Muscle of back (tissue), 13 donors: ENCODE data around the gene SLC38A2. TPM values are rescaled to one million over a fixed set of nuclear protein-coding genes. Genes with fewer than 3 reads are reported as not detected.

Experiments used
- DNase-seq, 3 donors: peaks; one replicate each; pipeline versions ENCODE4 v3.0.0 to v3.0.0-alpha.2; 2013
- long read RNA-seq, 9 donors: transcript quantifications; one replicate each; lab custom pipeline, GENCODE V29; 2026
- polyA plus RNA-seq, 10 donors: library from polyadenylated mRNA; unstranded; fragments of 120-200 nt; gene quantifications; one replicate each; pipeline ENCODE4 v1.2.1, GENCODE V29; 2013; ENCODE audit not compliant: insufficient read length in 10 of 10

The SLC38A2 gene
- 100 to 1,000 TPM in 7 of 10 donors, 10 to 100 TPM in 3; 84.3 to 139 (median 117) TPM for polyA plus RNA-seq
- long read RNA-seq, donor 1, full-length matches to known transcripts: 15 of 15 reads
- long read RNA-seq, donor 1, partial matches to known transcripts: 0 of 15 reads
- long read RNA-seq, donor 1, other reads (novel, unspliced or antisense): 0 of 15 reads
- long read RNA-seq, donor 2, full-length matches to known transcripts: 8 of 8 reads
- long read RNA-seq, donor 2, partial matches to known transcripts: 0 of 8 reads
- long read RNA-seq, donor 2, other reads (novel, unspliced or antisense): 0 of 8 reads
- long read RNA-seq, donor 3, partial matches to known transcripts: 0 of 1 reads
- long read RNA-seq, donor 3, other reads (novel, unspliced or antisense): 0 of 1 reads
- long read RNA-seq, donor 4, full-length matches to known transcripts: 5 of 5 reads
- long read RNA-seq, donor 4, partial matches to known transcripts: 0 of 5 reads
- long read RNA-seq, donor 4, other reads (novel, unspliced or antisense): 0 of 5 reads
- long read RNA-seq, donor 5, full-length matches to known transcripts: 24 of 24 reads
- long read RNA-seq, donor 5, partial matches to known transcripts: 0 of 24 reads
- long read RNA-seq, donor 5, other reads (novel, unspliced or antisense): 0 of 24 reads
- long read RNA-seq, donor 6, full-length matches to known transcripts: 11 of 11 reads
- long read RNA-seq, donor 6, partial matches to known transcripts: 0 of 11 reads
- long read RNA-seq, donor 6, other reads (novel, unspliced or antisense): 0 of 11 reads
- long read RNA-seq, donor 7, full-length matches to known transcripts: 6 of 6 reads
- long read RNA-seq, donor 7, partial matches to known transcripts: 0 of 6 reads
- long read RNA-seq, donor 7, other reads (novel, unspliced or antisense): 0 of 6 reads
- long read RNA-seq, donor 8, full-length matches to known transcripts: 8 of 8 reads
- long read RNA-seq, donor 8, partial matches to known transcripts: 0 of 8 reads
- long read RNA-seq, donor 8, other reads (novel, unspliced or antisense): 0 of 8 reads
- long read RNA-seq, donor 9, partial matches to known transcripts: 0 of 3 reads
- long read RNA-seq, donor 9, other reads (novel, unspliced or antisense): 0 of 3 reads

GRCh38 chr12:46372544-46373300 lies at the start of gene SLC38A2:
Gene SLC38A2, minus strand, starts transcription at chr12:46372773. Its CDS starts 1,480 bp downstream, at chr12:46371293.
- DNase-seq: peak; percentile 95 to 97 (median 96)

GRCh38 chr12:46419675-46420074 lies 47.1 kb upstream of the SLC38A2 start:
- no peak for DNase-seq

DNA sequence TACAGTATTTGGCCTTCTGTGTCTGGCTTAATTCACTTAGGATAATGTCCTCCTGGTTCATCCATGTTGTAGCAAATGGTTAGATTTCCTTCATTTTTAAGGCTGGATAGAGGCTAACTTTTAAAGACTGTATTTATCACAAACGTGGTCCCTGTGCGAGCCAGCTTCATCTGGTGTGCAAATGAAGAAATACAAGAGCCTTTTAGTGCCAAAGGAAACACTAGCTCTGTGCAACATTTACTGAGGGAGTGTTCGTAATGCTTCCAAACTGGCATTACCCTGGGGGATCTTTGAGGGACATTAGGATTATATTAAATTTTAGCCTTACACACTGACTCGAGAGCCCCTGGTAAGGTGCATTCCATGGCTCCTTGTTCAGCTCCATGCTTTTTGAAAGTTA lies 43.0 kb upstream of the SLC38A2 start:
- DNase-seq: no peak

- DNase-seq: no peak
Observed at GRCh38 chr12:46414591-46415268, 42.2 kb upstream of the SLC38A2 start.

DNA sequence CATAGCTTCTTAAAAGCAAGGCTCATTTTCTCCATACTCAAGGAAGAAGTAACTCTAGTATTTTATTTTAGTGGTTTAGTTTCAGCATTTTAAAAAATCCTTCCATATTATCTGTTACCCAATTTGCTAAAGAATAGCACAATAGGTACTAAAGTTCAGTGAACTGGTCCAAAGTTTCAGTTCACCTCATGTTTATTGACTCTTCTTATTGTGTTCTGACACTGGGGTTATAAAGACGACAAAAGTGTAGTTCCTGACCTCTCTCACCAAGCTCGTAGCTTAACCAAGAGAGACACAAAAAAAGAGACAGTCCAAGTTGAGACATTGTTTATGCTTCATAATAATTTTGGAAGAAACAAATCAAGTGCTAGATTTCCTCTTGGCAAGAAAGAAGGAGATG lies 40.8 kb upstream of the SLC38A2 start:
- no peak for DNase-seq

DNA sequence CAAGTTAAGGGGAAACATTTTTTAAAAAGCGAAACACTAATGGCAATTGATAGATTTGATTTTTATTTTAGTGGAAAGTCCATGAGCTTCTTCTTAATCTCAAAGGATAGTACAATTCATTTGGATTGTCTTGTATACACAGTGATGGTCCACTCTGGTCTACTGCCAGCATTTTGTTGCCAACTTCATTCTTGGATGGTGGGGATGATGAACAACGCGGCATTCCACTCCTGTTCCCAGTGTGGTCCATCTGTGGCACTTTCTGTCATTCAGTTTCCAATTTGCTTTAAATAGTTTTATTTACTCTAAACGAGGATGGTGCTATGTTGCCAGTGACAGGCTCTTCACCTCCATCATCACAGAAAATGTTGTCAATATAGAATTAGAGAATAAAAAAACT lies 40.3 kb upstream of the SLC38A2 start:
- no peak for DNase-seq

GRCh38 chr12:46410495-46410894 lies 37.9 kb upstream of the SLC38A2 start:
- DNase-seq: no peak

GRCh38 chr12:46409974-46410373 lies 37.4 kb upstream of the SLC38A2 start:
- DNase-seq: no peak

GRCh38 chr12:46409342-46409741 lies 36.8 kb upstream of the SLC38A2 start:
- no peak for DNase-seq

- DNase-seq: peak in 1 of 3 donors; percentile 51
Observed at GRCh38 chr12:46408441-46408840, 35.9 kb upstream of the SLC38A2 start.

GRCh38 chr12:46407361-46407760 lies 34.8 kb upstream of the SLC38A2 start:
- no peak for DNase-seq

DNA sequence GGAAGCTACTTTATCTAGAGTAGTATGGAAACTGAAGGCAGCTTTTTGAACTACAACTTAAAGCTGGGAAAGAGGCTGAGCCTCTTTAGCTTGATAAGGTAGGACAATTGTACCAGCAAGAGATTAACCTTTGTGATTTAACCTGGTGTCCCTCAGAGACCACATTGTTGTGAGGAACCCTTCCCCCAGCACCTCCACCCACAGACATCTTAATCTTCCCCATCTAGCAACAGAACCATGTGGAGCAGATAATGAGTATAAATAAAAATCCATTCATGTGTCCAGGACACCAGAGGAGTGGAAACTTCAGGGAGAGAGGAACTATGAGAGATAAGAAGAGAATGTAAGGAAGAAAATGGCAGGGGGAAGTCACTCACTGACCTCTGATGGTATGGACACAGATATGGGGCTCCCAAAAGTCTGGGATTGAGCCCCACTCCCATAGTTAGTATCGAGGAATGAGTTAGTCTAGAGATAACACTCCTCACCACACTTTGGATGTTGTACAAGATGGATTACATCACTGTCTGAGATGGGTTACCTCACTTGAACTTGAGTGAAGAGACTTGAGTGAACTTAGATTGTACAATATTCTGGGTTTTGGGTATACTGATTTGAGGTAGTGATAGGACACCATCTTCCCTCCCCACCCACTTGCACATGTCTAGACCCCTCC lies 33.9 kb upstream of the SLC38A2 start:
- no peak for DNase-seq

GRCh38 chr12:46404733-46405132 lies 32.2 kb upstream of the SLC38A2 start:
- DNase-seq: no peak

GRCh38 chr12:46404225-46404631 lies 31.7 kb upstream of the SLC38A2 start:
- peak in 1 of 3 donors; percentile 74 for DNase-seq

DNA sequence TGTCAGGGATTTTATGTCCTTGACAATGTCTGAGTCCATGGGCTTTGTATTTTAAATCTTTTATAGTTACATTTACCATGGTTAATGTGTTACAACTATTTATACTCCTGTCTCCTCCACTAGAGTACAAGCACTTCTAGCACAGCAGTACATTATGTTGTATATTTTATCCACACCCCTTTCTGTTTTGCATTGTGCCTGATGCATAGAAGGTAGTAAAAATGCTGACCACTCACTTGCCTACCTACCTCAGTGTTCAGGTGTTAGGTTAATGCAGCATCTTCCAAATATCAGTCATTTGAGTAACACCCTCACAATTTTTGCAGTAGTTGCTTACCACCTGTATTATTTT lies 31.1 kb upstream of the SLC38A2 start:
- no peak for DNase-seq

DNA sequence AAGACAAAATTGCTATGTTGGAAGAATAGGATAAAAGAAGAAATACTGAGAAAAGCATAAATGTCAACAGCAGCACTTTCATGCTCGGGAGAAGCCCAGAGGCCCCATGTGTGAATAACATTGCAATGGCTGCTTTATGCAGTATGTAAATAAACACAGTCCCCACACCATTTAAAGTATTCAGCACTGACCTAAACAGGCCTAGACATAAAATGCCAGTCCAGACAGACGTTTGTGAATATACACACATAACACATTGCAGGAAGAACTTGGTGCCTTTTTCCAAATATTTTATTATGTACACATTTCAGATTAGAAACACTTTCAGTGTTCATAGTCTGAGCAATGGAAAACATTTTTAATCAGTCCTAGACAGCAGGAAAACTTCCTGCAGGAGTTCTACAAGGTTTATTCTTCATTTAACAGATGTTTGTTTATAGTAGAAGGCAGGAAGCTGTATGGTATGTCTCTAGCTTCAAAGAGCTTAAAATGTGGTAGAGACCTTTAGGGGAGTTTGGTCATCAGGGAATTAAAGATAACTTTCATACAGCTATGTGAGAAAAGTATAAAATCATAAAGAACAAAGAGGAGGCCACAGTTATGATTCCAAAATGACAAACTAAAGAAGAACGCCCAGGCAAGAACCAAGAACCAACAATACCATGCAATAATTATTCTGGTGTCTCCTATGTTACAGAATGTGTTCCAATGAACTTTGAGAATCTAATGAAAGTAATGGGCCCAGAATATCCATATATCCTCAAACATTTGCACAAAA lies 30.6 kb upstream of the SLC38A2 start:
- peak in 1 of 3 donors; percentile 48 for DNase-seq

- DNase-seq: peak in 2 of 3 donors; percentile 55 to 93
Observed at GRCh38 chr12:46402451-46402850, 29.9 kb upstream of the SLC38A2 start.

DNA sequence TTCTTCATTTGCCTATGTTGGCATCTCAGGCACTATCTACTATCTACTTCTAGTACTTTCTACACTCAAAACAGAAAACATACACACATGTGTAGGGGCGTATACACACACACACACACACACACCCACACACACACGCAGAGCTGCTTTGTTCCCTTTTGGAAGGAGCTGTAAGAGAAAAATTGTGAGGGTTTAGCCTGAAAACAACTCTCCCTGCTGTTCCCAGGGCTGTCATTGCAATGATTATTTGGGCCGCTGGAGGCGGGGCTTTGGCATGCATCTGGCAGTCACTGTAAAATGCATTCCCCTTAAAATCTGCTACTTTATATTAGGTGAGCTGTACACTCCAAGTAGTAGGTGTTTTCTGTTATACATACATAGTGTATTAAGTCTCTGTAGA lies 29.1 kb upstream of the SLC38A2 start:
- DNase-seq: peak in 2 of 3 donors; percentile 60 to 74

GRCh38 chr12:46400406-46400805 lies 27.8 kb upstream of the SLC38A2 start:
- peak in 2 of 3 donors; percentile 38 to 70 for DNase-seq
